Measurements from ENCODE around the gene ADGRV1.

Gene ADGRV1

GRCh38 chr5:90987726-90988125, 429.1 kb downstream of the ADGRV1 start:
- no peak overlapping the region for H3K27ac ChIP-seq (replicated peaks)
- no peak overlapping the region for H3K4me3 ChIP-seq (replicated peaks; ENCODE audit: insufficient read depth, low read length)
- TF ChIP-seq SPI1 (IDR thresholded peaks at IDR 0.05; ENCODE audit: borderline replicate concordance, low read depth) (no peak), GABPA (IDR thresholded peaks at IDR 0.05; ENCODE audit: low read depth) (no peak), POLR2AphosphoS5 (IDR thresholded peaks at IDR 0.05; ENCODE audit: low read depth) (no peak), REST (IDR thresholded peaks at IDR 0.05; ENCODE audit: insufficient replicate concordance, low read depth) (no peak), CTCF (IDR thresholded peaks at IDR 0.05; ENCODE audit: insufficient read depth, low read length) (no peak)
- no peak for DNase-seq (ENCODE audit: low read depth in 1 of 2, low spot score in 1 of 2)
- H3K27me3 ChIP-seq (ENCODE audit: insufficient read depth, poor library complexity, severe bottlenecking) = no peaks in the 10 kb centered on the region

GRCh38 chr5:90991201-90991600, 432.6 kb downstream of the ADGRV1 start:
- no peak overlapping the region for H3K27ac ChIP-seq (replicated peaks)
- TF ChIP-seq REST (IDR thresholded peaks at IDR 0.05; ENCODE audit: insufficient replicate concordance, low read depth) (no peak), POLR2AphosphoS5 (IDR thresholded peaks at IDR 0.05; ENCODE audit: low read depth) (no peak), CTCF (IDR thresholded peaks at IDR 0.05; ENCODE audit: insufficient read depth, low read length) (no peak), SPI1 (IDR thresholded peaks at IDR 0.05; ENCODE audit: borderline replicate concordance, low read depth) (no peak)
- no peak overlapping the region for H3K4me3 ChIP-seq (replicated peaks; ENCODE audit: insufficient read depth, low read length)
- H3K27me3 ChIP-seq (ENCODE audit: insufficient read depth, poor library complexity, severe bottlenecking) = no peaks in the 10 kb centered on the region
- DNase-seq (ENCODE audit: low read depth in 1 of 2, low spot score in 1 of 2) = no peak

GRCh38 chr5:90994796-90995195, 436.2 kb downstream of the ADGRV1 start:
- H3K27me3 ChIP-seq (ENCODE audit: insufficient read depth, poor library complexity, severe bottlenecking) = no peaks in the 10 kb centered on the region
- TF ChIP-seq REST (IDR thresholded peaks at IDR 0.05; ENCODE audit: insufficient replicate concordance, low read depth) (no peak), CTCF (IDR thresholded peaks at IDR 0.05; ENCODE audit: insufficient read depth, low read length) (no peak), SPI1 (IDR thresholded peaks at IDR 0.05; ENCODE audit: borderline replicate concordance, low read depth) (no peak), GABPA (IDR thresholded peaks at IDR 0.05; ENCODE audit: low read depth) (no peak), POLR2AphosphoS5 (IDR thresholded peaks at IDR 0.05; ENCODE audit: low read depth) (no peak)
- no peak overlapping the region for H3K4me3 ChIP-seq (replicated peaks; ENCODE audit: insufficient read depth, low read length)
- no peak for DNase-seq (ENCODE audit: low read depth in 1 of 2, low spot score in 1 of 2)
- no peak overlapping the region for H3K27ac ChIP-seq (replicated peaks)

Data from HL-60 (cell line).